T1000 (cell line): Measurements from ENCODE around the gene FBXO28.

Experiments used
- DNase-seq: peaks from one replicate; lab custom pipeline; 2025; ENCODE audit warnings: mixed read lengths; lab: John Stamatoyannopoulos, UW

The FBXO28 gene

GRCh38 chr1:224157316-224157715 is 43.4 kb downstream of the FBXO28 start:
- no peak for DNase-seq

- no peak for DNase-seq
Observed at GRCh38 chr1:224159541-224159940, 45.6 kb downstream of the FBXO28 start.

GRCh38 chr1:224160171-224160682 is 46.3 kb downstream of the FBXO28 start:
- no peak for DNase-seq

- no peak for DNase-seq
Observed at GRCh38 chr1:224162768-224163167, 48.9 kb downstream of the FBXO28 start.

GRCh38 chr1:224163311-224163710 is 49.4 kb downstream of the FBXO28 start:
- no peak for DNase-seq

GRCh38 chr1:224168859-224169380 is 55.0 kb downstream of the FBXO28 start:
- peak; percentile 23 for DNase-seq

GRCh38 chr1:224169718-224170270 is 55.9 kb downstream of the FBXO28 start:
- no peak for DNase-seq

GRCh38 chr1:224170343-224170742 is 56.4 kb downstream of the FBXO28 start:
- DNase-seq: no peak

GRCh38 chr1:224170748-224171478 is 57.0 kb downstream of the FBXO28 start:
- no peak for DNase-seq

- no peak for DNase-seq
Observed at GRCh38 chr1:224172229-224172628, 58.3 kb downstream of the FBXO28 start.

GRCh38 chr1:224173523-224173922 is 59.6 kb downstream of the FBXO28 start:
- no peak for DNase-seq

GRCh38 chr1:224175617-224176016 is 61.7 kb downstream of the FBXO28 start:
- DNase-seq: no peak

GRCh38 chr1:224177356-224177999 is 63.6 kb downstream of the FBXO28 start:
- no peak for DNase-seq

GRCh38 chr1:224178894-224179293 is 65.0 kb downstream of the FBXO28 start:
- no peak for DNase-seq

GRCh38 chr1:224180783-224181452 is 67.0 kb downstream of the FBXO28 start:
- DNase-seq: no peak

GRCh38 chr1:224181453-224181810 is 67.5 kb downstream of the FBXO28 start:
- DNase-seq: no peak

- no peak for DNase-seq
Observed at GRCh38 chr1:224182057-224182865, 68.3 kb downstream of the FBXO28 start.

- DNase-seq: peak; percentile 82
Observed at GRCh38 chr1:224182866-224183590, 69.1 kb downstream of the FBXO28 start, which contains the start of gene DEGS1. Gene DEGS1 (plus strand): TSS chr1:224183240. CDS start chr1:224183337, 97 bp downstream.

- peak; percentile 67 for DNase-seq
Observed at GRCh38 chr1:224183591-224184312, 69.8 kb downstream of the FBXO28 start.

- DNase-seq: no peak
Observed at GRCh38 chr1:224185208-224185607, 71.3 kb downstream of the FBXO28 start.
